ENCODE data around the gene RFX3.

The RFX3 gene

DNA sequence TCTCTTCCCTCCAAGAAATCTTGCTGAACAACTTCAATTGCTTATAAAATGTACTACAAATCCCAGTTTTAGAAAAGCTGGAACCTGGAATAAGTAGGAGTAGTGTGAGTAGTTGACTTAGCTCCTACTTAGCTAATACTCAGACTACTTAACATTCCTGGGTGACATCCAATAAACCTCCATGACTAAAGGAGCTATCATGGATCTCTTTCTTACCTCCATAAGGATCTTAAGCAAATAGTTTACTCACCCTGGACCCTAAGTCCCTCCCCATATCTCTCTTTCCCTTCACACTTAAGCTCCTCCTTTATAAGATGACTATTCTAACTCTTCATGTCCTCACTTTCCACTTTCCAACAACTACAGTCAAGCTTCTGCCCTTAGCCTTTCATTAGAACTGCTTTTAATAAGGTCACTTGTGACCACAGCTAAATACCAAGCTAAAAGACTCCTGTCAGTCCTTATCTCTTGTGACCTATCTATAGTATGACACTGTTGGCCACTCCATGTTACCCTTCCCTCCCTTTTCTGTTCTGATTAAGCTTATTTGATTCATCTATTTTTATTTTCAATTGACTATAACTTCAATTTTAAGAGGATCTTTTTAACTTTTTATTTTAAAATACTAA, 194.9 kb downstream of the RFX3 start:
- Histone ChIP-seq H4K20me1 (ENCODE audit: control insufficient read depth, insufficient read depth, low read depth, low read length) (no peaks in the 10 kb centered on the region), H3K9me3 (ENCODE audit: control insufficient read depth, insufficient read depth, low read length) (no peaks in the 10 kb centered on the region), H3K4me3 (ENCODE audit: low read length) (no peak overlapping the region), H3K79me2 (ENCODE audit: control insufficient read depth, low read length) (no peaks in the 10 kb centered on the region), H3K27me3 (ENCODE audit: control insufficient read depth, low read length) (no peaks in the 10 kb centered on the region), H3K27ac (ENCODE audit: low read depth, low read length) (no peak overlapping the region), H3K4me2 (ENCODE audit: low read length) (no peak overlapping the region), H3K36me3 (ENCODE audit: control insufficient read depth, low read length) (peaks cover 4% of the 10 kb centered on the region; the same call in 1 of the 2 replicates), H3K9me2 (replicated peaks; ENCODE audit: control insufficient read depth, low read length) (no peaks in the 10 kb centered on the region), H3F3A (ENCODE audit: control insufficient read depth, insufficient read depth) (no peaks in the 10 kb centered on the region), H3K4me1 (ENCODE audit: control insufficient read depth, low read length) (no peaks in the 10 kb centered on the region)
- TF ChIP-seq EZH2phosphoT487 (IDR thresholded peaks at IDR 0.05; ENCODE audit: borderline replicate concordance, low read length): no peak
- TF ChIP-seq, protein P1, sequence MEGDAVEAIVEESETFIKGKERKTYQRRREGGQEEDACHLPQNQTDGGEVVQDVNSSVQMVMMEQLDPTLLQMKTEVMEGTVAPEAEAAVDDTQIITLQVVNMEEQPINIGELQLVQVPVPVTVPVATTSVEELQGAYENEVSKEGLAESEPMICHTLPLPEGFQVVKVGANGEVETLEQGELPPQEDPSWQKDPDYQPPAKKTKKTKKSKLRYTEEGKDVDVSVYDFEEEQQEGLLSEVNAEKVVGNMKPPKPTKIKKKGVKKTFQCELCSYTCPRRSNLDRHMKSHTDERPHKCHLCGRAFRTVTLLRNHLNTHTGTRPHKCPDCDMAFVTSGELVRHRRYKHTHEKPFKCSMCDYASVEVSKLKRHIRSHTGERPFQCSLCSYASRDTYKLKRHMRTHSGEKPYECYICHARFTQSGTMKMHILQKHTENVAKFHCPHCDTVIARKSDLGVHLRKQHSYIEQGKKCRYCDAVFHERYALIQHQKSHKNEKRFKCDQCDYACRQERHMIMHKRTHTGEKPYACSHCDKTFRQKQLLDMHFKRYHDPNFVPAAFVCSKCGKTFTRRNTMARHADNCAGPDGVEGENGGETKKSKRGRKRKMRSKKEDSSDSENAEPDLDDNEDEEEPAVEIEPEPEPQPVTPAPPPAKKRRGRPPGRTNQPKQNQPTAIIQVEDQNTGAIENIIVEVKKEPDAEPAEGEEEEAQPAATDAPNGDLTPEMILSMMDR (IDR thresholded peaks at IDR 0.05; ENCODE audit: low read depth, low read length, poor library complexity, severe bottlenecking): no peak

DNA sequence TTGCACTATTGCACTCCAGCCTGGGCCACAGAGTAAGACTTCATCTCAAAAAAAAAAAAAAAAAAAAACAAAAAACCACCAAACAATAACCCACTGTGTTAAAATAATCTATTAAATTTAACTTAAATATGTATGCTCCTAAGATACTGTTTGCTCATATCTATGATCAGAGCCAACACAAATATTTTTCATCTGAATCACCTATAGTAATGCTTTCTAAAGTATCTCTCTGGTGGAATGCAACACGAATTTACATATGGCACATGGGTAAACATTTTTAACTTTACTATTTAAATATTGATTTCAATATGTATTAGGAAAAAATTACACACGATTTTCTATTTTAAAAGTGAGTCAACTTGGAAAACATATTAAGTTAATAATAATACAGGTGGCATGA, 196.4 kb downstream of the RFX3 start:
- no peak overlapping the region for H3K27ac ChIP-seq (ENCODE audit: low read depth, low read length)
- H3K27me3 ChIP-seq (ENCODE audit: control insufficient read depth, low read length): no peaks in the 10 kb centered on the region
- no peaks in the 10 kb centered on the region for H3K9me2 ChIP-seq (replicated peaks; ENCODE audit: control insufficient read depth, low read length)
- no peaks in the 10 kb centered on the region for H3K79me2 ChIP-seq (ENCODE audit: control insufficient read depth, low read length)
- H3K9me3 ChIP-seq (ENCODE audit: control insufficient read depth, insufficient read depth, low read length): no peaks in the 10 kb centered on the region
- no peak overlapping the region for H3K4me2 ChIP-seq (ENCODE audit: low read length)
- H3F3A ChIP-seq (ENCODE audit: control insufficient read depth, insufficient read depth): no peaks in the 10 kb centered on the region
- peaks cover 4% of the 10 kb centered on the region; the same call in 1 of the 2 replicates for H3K36me3 ChIP-seq (ENCODE audit: control insufficient read depth, low read length)
- no peak for TF ChIP-seq EZH2phosphoT487 (IDR thresholded peaks at IDR 0.05; ENCODE audit: borderline replicate concordance, low read length)
- TF ChIP-seq, protein P1 (IDR thresholded peaks at IDR 0.05; ENCODE audit: low read depth, low read length, poor library complexity, severe bottlenecking): no peak
- H3K4me3 ChIP-seq (ENCODE audit: low read length): no peak overlapping the region
- no peaks in the 10 kb centered on the region for H3K4me1 ChIP-seq (ENCODE audit: control insufficient read depth, low read length)
- no peaks in the 10 kb centered on the region for H4K20me1 ChIP-seq (ENCODE audit: control insufficient read depth, insufficient read depth, low read depth, low read length)

DNA sequence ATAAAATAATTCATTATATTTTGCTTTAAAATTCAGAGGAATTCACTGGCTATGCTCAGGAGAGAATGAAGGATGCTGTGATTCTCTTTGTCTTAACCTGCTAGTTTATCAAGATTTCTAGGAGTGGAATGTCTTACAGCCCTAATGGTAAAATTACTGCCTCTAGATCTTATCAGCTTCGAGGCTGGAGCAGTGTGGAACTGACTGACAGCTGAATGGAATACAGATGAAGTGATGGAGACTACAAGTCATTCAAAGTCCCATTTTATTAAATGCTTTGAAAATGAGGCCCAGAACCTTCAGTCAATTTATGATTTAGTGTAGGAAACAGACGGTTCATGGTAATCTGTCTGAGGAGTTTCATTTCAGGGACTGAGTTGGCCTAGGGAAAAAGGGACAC, 202.1 kb downstream of the RFX3 start:
- Histone ChIP-seq H3K4me2 (ENCODE audit: low read length) (no peak overlapping the region), H3K27ac (ENCODE audit: low read depth, low read length) (no peak overlapping the region), H3K79me2 (ENCODE audit: control insufficient read depth, low read length) (no peaks in the 10 kb centered on the region), H3K4me1 (ENCODE audit: control insufficient read depth, low read length) (no peaks in the 10 kb centered on the region), H3K9me3 (ENCODE audit: control insufficient read depth, insufficient read depth, low read length) (no peaks in the 10 kb centered on the region), H3F3A (ENCODE audit: control insufficient read depth, insufficient read depth) (no peaks in the 10 kb centered on the region), H3K27me3 (ENCODE audit: control insufficient read depth, low read length) (no peaks in the 10 kb centered on the region), H3K9me2 (replicated peaks; ENCODE audit: control insufficient read depth, low read length) (no peaks in the 10 kb centered on the region), H4K20me1 (ENCODE audit: control insufficient read depth, insufficient read depth, low read depth, low read length) (no peaks in the 10 kb centered on the region), H3K36me3 (ENCODE audit: control insufficient read depth, low read length) (no peaks in the 10 kb centered on the region), H3K4me3 (ENCODE audit: low read length) (no peak overlapping the region)
- no peak for TF ChIP-seq EZH2phosphoT487 (IDR thresholded peaks at IDR 0.05; ENCODE audit: borderline replicate concordance, low read length)
- TF ChIP-seq, protein P1 (IDR thresholded peaks at IDR 0.05; ENCODE audit: low read depth, low read length, poor library complexity, severe bottlenecking): no peak

Measured in DOHH2 (cell line).